NCI-H82 treated with DMSO at 0.1 percent for 48 hours (cell line): ENCODE results near the gene MEMO1.

ENCODE experiments used
- DNase-seq: peaks from one replicate; lab custom pipeline; 2025; ENCODE audit not compliant: unreplicated experiment; lab: John Stamatoyannopoulos, UW

The MEMO1 gene

DNA sequence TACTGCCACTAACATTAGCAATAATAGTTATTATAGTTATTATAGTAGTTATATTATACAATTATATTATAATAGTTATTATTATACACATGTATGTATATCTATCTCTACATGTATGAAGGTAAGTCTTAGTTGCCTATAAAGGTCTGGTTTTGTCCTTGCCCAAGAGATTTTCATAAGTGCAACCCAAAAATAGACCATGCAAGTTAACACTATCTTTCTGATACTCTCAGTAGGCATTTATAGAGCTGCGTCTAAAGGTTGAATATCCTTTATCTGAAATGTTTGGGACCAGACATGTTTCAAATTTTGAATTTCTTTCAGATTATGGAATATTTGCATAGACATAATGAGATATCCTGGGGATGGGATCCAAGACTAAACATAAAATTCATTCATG is 175.4 kb downstream of the MEMO1 start:
- no peak for DNase-seq

GRCh38 chr2:31832363-31832762 is 178.4 kb downstream of the MEMO1 start:
- no peak for DNase-seq

- no peak for DNase-seq
Measured at GRCh38 chr2:31831585-31831984, 179.2 kb downstream of the MEMO1 start.

DNA sequence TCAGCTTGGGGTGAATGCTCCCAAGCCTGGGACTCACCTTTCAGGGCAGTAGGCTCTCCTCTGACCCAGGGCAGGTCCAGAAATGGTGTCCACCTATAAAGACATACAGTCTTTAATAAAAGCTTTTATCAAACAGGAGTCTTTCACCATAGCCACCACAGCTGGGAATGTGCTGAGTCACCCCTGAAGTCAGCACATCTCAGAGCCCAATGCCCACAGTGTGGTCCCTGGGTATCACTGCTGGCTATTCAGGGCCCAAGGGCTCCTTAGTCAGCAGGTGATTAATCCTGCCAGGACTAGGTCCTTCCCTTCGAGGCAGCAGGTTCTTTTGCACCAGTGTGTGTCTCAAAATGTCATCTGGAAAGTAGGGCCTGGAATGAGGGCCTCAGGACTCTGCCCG is 181.9 kb downstream of the MEMO1 start:
- DNase-seq = no peak

- no peak for DNase-seq
Measured at GRCh38 chr2:31823558-31823957, 187.2 kb downstream of the MEMO1 start.

- no peak for DNase-seq
Measured at GRCh38 chr2:31822587-31822986, 188.2 kb downstream of the MEMO1 start.
